HG02678 (cell line): ENCODE results near the gene LRCH4.
"Not testable (repeated sequence)": the region's sequence is repeated elsewhere in the genome, so short reads cannot be mapped to it uniquely, and the experiment has no call there.

Experiments
- ATAC-seq: cut with Tn5 transposase; IDR thresholded peaks from one replicate; pipeline ENCODE4 v1.9.1; 2021; ENCODE audit warnings: mild to moderate bottlenecking, moderate library complexity; ENCODE audit not compliant: unreplicated experiment

The LRCH4 gene

DNA sequence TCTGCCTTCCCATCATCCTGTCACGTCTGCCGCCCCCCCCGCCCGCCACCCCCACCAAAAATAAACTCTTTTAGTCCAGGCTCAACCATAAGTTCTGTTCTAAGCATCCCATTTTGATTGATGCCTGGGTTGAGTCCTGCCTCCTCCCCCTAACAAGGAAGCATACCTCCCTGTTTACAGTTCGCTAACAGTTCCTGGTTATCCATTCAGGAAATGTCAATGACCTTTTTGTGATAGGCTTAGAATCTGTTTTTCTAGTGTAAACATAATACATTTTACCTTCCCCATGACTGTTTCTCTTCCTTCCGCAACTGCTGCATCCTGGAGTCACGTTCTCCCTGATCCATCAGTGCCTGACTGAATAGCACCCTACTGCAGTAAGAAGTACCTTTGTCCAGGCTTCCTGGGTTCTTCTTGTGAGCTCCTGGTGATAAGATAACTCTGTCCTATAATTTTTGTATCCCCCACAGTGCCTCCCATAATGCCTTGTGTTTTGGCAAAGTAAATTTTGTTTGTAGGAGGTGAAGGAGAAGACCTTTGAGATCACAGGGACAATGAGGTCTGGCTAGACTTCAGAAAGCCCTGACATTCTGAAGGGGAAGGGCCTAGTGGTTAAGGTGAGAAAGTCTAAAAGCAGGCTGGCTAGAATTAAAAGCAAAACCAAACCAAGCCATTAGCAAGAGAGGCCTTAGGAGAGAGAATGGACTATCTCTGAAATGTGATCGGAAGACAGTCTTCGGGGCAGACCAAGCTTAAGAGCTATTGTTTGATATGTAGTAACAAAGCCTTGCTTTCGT lies 39.6 kb downstream of the LRCH4 start:
- ATAC-seq, result peak; percentile 49

DNA sequence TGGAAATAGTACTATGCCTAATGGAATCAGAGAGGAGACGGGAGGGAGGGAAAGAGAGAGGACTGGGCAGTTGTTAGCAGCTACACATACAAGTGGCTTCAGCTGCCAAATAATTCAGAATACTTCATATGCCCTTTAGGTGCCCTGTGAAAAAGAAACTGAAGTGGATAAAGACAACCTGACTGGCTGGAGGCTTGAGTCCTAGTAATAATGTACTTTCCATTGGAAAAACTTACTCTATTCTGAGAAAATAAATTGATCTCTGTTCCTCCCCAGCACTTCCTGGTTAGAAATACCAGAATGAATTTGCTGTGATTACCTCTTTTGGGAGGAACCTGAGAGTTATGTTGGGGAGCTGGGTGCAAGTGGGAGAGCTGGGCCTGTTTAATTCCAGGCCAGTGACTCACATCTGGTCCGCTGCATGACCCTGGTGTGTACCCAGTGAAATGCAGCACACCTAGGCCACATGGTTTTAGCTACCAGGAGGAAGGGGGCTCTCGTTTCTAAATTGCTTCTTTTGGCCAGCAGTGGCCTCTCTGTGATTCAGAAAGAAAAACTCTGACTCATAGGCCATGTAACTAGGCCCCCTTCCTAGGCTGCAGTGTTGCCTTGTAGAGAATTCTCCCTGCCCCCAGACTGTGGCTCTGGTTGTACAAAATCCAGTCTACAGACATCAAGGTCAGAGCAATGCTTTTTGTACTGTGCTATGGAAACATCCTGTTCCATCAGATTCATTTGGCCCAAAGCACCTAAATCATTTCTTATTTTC lies 40.4 kb downstream of the LRCH4 start:
- ATAC-seq, result peak; percentile 49

DNA sequence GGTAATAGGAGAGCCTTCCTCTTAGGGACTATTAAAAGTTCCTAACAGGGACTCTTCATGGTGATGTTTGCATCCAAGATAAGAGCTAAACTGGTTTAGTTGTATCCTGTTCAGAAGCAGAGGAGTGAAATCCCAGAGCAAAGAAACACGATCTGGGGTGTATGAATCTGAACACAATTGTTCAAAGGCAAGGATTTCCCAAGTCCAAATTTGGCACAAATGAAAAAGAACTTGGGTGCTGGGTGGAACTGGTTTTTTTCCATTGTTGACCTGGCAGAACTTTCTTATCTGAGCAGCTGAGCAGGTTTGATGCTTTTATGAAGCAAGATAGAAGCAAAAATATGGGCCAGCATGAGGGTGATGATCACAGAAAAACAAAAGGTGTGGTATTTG lies 41.0 kb downstream of the LRCH4 start:
- ATAC-seq, result no peak

DNA sequence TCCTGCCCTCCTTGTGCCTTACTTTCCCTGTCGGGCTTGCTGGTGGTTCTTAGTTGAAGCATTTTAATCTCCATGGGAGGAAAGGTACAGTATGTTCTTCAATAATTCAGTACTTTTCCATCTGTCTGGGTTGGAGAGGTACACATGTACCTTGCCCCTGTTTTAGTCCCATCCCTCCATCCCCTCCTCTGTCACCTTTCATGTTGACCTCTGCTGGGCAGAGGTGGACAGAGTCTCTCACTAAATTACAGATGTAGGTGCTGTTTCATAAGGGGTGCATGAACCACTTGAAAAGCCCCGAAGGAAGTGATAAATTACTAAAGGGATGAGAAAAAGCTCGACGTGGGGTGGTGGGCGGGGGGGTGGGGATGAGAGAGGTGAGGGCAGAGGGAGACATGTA lies 41.5 kb downstream of the LRCH4 start:
- no peak for ATAC-seq

DNA sequence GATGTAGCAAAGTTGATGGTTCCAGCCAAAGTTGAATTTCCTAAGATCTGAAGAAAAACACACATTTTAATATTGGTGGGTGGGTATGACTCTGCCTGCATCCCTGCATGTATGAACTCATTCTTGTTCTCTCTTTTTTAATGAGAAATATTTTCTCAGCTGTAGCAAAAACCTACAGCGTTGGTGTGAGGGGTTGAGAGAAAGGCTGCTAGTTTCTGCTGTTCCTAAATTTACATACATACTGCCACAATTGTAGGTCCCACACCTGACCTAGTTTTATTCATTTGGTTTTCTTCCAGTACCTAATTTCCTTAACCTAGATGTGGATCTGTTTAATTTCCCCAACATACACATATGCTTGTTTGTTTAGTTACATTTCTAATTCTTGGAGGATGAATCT lies 42.3 kb downstream of the LRCH4 start:
- no peak for ATAC-seq

DNA sequence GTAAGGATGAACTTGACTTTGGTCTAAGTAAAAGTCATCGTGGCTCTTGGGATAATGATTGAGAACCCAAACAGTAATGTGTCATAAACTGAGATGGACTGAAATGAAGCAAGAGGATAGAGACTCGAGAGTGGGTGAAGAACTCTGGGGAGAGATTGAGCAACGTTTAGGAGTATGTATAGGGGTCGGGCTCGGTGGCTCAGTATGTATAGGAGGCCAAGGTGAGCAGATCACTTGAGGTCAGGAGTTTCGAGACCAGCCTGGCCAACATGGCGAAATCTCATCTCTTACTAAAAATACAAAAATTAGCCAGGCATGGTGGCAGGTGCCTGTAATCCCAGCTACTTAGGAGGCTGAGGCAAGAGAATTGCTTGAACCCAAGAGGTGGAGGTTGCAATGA lies 44.6 kb downstream of the LRCH4 start:
- not testable (repeated sequence) for ATAC-seq

DNA sequence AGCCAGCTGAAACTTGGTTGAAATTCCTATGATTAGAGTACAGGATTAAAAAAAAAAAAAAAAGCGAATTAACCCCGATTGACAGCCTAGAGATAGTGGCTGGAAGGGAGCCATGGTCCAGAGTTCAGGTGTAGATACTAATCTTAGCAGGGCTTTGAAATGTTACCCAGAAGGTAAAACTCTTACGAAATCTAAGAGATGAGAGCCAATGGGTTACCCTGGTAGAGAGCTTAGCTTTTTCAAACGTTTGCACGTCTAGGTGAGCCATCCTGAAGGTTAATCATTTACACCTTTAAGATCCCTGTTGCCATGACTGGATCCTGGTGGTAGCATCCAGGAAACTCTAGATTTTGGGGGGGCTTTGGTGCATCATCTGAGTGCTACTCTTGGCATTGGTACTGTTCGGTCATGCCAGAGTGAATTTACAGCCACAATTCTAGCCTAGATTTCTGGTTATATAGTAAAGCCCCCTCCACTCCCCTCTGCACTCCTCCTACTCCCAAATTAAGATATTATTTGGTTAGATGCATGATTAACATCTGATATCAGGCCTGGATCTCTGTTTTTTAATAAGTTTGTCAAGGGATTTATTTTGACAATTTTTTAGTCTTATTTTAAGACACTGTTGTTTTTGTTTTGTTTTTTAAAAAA lies 45.7 kb downstream of the LRCH4 start:
- ATAC-seq, result no peak

DNA sequence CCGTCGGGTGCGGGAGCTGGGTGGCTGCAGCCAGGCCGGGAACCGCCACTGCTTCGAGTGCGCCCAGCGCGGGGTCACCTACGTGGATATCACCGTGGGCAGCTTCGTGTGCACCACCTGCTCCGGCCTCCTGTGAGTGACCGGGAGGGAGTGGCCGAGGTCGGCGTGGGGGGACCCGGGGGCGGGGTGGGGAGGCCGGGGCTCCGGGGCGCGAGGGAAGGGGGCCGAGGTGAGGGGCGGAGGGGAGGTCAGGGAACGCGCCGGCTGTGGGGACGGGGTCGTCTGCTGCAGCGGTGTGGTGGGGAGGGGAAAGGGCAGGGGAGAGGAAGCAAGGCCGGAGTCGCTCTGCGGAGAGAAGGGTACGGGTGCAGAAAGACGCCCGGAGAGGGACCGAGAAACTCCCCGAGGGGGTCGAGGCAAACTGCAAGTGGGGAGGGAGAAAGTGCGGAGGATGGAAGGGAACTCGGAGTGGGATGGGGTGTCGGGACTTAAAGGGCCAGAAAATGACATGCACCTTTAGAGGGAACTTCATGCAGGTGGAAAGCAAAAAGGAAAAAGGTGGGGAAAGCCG lies 46.4 kb downstream of the LRCH4 start:
- no peak for ATAC-seq

DNA sequence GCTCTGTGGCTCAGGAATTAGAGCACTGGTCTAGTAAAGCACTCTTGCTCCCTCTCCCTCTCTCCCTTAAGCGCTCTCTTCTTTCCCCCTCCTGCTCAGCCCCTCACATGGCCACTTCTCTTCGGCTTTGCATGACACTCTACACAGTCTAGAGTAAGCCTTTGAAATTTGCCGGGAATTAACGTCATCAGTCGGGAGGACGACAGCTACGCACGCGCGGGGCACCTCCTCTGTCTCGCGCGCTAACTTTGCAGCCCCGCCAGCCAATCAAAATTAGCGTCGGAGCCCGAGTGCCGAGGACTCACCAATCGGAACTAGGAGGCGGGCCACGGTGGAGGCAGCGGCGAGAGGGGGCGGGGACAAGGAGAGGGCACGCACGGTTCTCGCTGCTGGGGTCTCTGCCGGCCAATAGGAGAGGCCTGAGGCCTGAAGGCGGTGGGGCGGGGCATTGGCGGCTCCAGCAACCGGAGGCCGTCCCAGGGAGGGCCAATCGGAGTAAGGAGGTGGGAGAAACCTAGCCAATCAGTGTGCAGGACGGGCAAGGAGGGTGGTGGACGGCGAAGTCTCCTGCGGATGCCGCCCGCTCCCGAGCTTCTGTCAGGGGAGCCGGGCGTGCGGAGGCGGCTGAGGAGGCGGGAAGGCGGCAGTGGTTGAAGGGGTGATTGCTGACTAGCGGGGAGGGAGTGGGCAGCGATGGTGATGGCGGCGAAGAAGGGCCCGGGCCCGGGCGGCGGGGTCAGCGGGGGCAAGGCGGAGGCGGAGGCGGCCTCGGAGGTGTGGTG lies 47.1 kb downstream of the LRCH4 start, which contains the start of gene AGFG2:
Gene AGFG2 (plus strand): TSS at position 550 of the 782 bp plus-strand sequence. CDS start 144 bp downstream, at position 694.
- peak; percentile 96 for ATAC-seq

DNA sequence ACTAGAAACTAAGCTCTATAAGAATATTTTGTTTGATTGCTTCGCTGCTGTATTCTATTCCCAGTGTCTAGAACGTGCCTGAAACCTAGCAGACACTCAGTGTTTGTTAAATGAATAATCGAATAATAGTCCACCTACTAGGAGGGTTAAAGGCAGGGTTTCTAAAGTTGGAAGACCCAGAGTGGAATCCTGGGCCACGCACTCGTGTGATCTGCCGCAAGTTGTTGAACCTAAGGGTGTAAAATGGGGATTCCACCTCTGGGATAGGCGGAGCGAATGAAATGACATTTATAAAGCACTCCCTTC lies 47.6 kb downstream of the LRCH4 start:
- ATAC-seq, result no peak

DNA sequence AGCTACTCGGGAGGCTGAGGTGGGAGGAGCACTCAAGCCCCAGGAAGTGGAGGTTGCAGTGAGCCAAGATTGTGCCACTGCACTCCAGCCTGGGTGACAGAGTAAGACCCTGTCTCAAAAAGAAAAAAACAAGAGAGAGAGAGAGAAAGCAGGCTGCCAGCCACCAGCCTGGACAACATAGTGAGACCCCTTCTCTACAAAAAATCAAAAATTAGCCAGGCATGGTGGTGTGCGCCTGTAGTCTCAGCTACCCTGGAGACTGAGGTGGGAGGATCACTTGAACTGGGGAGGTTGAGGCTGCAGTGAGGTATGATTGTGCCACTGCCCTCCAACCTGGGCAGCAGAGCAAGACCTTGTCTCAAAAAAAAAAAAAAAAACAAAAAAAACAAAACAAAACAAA lies 49.2 kb downstream of the LRCH4 start:
- not testable (repeated sequence) for ATAC-seq

DNA sequence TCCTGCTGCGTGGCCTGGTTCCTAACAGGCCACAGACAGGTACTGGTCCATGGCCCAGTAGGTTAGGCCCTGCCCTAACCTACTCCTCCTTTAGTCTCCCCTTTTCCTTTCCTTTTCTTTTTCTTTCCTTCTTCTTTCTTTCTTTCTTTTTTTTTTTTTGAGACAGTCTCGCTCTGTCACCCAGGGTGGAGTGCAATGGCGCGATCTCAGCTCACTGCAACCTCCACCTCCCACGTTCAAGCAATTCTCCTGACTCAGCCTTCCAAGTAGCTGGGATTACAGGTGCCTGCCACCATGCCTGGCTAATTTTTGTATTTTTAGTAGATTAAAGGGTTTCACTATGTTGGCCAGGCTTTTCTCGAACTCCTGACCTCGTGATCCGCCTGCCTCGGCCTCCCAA lies 49.9 kb downstream of the LRCH4 start:
- ATAC-seq, result not testable (repeated sequence)

DNA sequence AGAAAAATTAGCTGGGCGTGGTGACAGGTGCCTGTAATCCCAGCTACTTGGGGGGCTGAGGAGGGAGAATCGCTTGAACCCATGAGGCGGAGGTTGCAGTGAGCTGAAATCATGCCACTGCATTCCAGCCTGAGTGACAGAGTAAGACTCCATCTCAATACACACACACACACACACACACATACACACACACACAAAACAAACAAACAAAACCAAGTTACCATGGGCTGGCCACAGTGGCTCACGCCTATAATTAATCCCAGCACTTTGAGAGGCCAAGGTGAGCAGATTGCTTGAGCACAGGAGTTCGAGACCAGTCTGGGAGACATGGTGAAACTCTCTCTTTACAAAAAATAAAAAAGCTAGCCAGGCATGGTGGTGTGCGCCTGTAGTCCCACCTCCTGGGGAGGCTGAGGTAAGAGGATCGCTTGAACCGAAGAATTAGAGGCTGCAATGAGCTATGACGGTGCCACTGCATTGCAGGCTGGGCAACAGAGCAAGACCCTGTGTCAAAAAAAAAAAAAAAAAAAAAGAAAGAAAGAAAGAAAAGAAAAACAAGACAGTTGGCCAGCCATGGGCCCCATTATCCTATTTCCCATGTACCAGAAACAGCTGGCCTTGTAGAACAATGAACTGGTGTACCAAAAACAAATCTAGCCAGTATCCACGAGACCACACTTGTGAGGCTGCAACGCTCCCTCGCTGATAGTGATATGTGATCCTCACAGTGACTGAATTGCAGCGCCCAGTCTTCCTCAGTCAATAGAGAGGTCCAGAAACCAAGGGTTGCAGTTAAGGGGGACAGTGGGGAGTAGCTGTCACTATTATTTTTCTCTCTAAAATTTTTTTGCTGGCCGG lies 53.5 kb downstream of the LRCH4 start:
- no peak for ATAC-seq

DNA sequence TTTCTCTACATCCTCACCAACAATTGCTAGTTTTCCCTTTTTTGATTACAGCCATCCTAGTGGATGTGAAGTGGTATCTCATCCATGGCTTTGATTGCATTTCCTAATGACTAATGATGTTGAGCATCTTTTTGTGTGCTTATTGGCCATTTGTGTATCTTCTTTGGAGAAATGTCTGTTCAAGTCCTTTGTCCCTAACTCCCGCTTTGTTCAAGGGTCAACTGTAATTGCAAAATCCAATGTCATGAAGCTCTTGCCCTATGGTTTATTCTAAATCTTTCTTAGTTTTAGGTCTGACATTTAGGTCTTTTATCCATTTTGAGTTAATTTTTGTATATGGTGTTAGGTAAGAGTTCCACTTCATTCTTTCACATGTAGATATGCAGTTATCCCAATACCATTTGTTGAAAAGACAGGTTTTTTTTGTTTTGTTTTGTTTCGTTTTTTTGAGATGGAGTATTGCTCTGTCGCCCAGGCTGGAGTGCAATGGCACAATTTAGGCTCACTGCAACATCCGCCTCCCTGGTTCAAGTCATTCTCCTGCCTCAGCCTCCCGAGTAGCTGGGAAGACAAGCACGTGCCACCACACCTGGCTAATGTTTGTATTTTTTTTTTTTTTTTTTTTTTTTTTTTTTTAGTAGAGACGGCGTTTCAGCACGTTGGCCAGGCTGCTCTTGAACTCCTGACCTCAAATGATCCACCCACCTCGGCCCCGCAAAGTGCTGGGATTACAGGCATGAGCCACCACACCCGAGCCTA lies 57.6 kb downstream of the LRCH4 start:
- ATAC-seq, result not testable (repeated sequence)
